Naive thymus-derived CD8-positive, alpha-beta T cell (primary cell): ENCODE measurements around the gene LTA4H. TPM values are rescaled to one million over a fixed set of nuclear protein-coding genes. Genes with fewer than 3 reads are reported as not detected.
A peak's percentile ranks its signal among the peaks of the same experiment; 100 is the strongest.

Experiments
- ATAC-seq, 2 donors: fragments of 150-1000 bp; cut with Tn5 transposase in 1 of 2; sonication (Bioruptor Pico), chemical (Tn5 transposase) in 1 of 2; 1 replicate in 1 of 2; 2 replicates in 1 of 2; pipeline ENCODE4 v1.10.0; 2021; ENCODE audit warnings: mild to moderate bottlenecking in 2 of 2, moderate library complexity in 2 of 2
- POLR2A ChIA-PET: fragments of 350-600 bp; sonication (Branson Sonifier 250); formaldehyde crosslinking; loops from one replicate; lab custom pipeline; 2021; ENCODE audit warnings: antibody characterized with exemption; lab: Charles Lee
- DNase-seq, 10 donors: peaks; one replicate each; pipeline versions ENCODE4 v3.0.0 to v3.0.0-alpha.2; 2020 to 2022
- H3K27ac Mint-ChIP-seq, 10 donors: one replicate each; pipeline ENCODE4 v1.8.0; 2020 to 2022; ENCODE audit warnings: mild to moderate bottlenecking in 10 of 10, mixed read lengths in 10 of 10, moderate library complexity in 4 of 10, inconsistent platforms in 1 of 10
- H3K27me3 Mint-ChIP-seq, 5 donors: one replicate each; pipeline ENCODE4 v1.8.0; 2021 to 2022; ENCODE audit warnings: mixed read lengths in 5 of 5
- H3K36me3 Mint-ChIP-seq, 3 donors: one replicate each; pipeline ENCODE4 v1.8.0; 2020 to 2022; ENCODE audit warnings: mixed read lengths in 3 of 3, mild to moderate bottlenecking in 2 of 3, inconsistent platforms in 1 of 3
- H3K4me1 Mint-ChIP-seq, 4 donors: one replicate each; pipeline ENCODE4 v1.8.0; 2021 to 2022; ENCODE audit warnings: mixed read lengths in 4 of 4
- H3K4me3 Mint-ChIP-seq, 10 donors: one replicate each; pipeline ENCODE4 v1.8.0; 2020 to 2022; ENCODE audit warnings: mild to moderate bottlenecking in 10 of 10, mixed read lengths in 10 of 10, moderate library complexity in 6 of 10, inconsistent platforms in 1 of 10
- H3K9me3 Mint-ChIP-seq, 9 donors: one replicate each; pipeline ENCODE4 v1.8.0; 2020 to 2022; ENCODE audit warnings: mixed read lengths in 9 of 9, mild to moderate bottlenecking in 3 of 9, inconsistent platforms in 1 of 9, moderate library complexity in 1 of 9
- polyA plus RNA-seq, 3 donors: library from polyadenylated mRNA; unstranded; fragments of 300-500 nt; fragmentation: Illumina TruSeq; gene quantifications; one replicate each; pipeline ENCODE4 v1.2.3, GENCODE V29; 2021
- total RNA-seq, 8 experiments: library from RNA in 2 of 8; stranded (reverse) in 2 of 8; gene quantifications; one replicate each; pipeline ENCODE4 v1.2.3 and lab custom pipeline; 2021 to 2026

The LTA4H gene
- total and polyA plus RNA-seq, 5 experiments from 2014 or later, result 62.0 to 80.9 (median 68.6) TPM

DNA sequence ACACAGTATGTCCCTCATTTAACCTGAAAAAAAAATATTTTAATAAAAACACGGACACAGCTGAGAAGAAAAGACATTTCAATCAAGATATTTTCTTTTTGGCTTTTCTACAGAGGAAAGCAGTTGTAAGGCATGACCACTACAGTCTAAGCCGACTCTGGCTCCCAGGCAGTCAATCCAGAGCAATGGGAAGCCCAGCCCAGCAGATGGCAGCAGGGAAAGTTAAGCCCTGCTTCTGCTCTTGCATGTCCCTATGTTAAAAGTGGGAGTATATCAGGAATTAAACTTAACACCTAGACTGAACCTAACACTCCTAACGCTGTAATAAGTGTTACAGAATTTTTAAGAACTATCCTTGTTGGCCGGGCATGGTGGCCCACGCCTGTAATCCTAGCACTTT is 19.7 kb downstream of the LTA4H start:
- ATAC-seq (no peak), DNase-seq (no peak)
- POLR2A ChIA-PET, result interaction anchor here (0.7 kb wide), 1 partner anchor 226 kb away, joined by 7 read pairs; no protein-coding TSS in a partner anchor
- Mint-ChIP-seq H3K4me3 (no peak overlapping the region), H3K4me1 (peaks cover 0 to 12% (median 0%) of the 10 kb centered on the region in 4 donors), H3K36me3 (peaks cover 1 to 89% (median 29%) of the 10 kb centered on the region in 3 donors), H3K27ac (no peak overlapping the region), H3K27me3 (no peaks in the 10 kb centered on the region), H3K9me3 (no peaks in the 10 kb centered on the region)

DNA sequence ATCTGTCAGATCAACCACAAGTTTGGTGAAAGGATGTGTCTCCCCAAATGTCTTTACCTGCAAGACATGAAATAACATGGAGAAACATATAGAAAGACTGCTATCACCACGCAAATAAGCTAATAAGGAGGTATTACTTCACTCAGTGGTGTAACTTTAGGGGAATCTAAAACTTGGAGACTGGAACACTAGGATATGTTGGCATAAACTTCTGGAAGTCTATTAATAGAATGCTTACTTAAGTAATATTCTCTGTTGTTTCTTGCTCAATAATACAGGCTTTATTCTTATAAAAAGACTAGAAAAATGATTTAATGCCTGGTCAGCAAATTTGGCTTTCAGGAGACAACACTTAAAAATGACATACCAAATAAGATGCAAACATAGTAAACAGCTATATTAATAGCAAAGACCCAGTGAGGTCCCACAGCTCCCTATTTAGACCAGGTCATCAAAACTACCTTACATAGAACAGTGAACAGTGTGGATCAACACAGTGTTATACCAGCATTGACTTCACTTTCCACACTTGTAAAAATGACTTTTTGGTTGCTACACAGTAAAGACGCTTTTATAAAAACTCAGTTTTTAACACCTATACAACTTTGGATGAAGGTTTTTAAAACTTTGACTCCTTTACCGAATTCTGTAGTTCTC is 20.3 kb downstream of the LTA4H start:
- Mint-ChIP-seq H3K9me3 (no peaks in the 10 kb centered on the region), H3K4me3 (no peak overlapping the region), H3K36me3 (peaks cover 7 to 90% (median 27%) of the 10 kb centered on the region in 3 donors), H3K27me3 (no peaks in the 10 kb centered on the region), H3K27ac (no peak overlapping the region), H3K4me1 (peaks cover 0 to 8% (median 0%) of the 10 kb centered on the region in 4 donors)
- POLR2A ChIA-PET, result no interaction called here
- DNase-seq (no peak), ATAC-seq (no peak)

DNA sequence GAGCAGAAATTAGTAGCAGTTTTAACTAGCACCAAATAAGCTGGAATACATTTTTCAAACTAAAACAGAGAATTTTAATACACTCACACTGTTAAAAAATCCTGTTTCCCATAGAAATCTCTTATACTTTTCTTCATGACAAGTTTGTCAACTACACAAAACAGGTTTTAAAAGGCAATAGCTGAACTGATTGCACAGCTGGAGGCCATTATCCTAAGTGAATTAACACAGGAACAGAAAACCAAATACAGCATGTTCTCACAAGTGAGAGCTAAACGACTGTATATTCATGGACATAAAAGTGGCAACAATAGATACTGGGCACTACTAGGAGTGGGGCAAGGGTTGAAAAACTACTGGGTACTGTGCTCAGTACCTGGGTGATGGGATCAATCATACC is 27.7 kb downstream of the LTA4H start:
- Mint-ChIP-seq H3K4me3 (no peak overlapping the region), H3K27me3 (no peaks in the 10 kb centered on the region), H3K27ac (no peak overlapping the region), H3K9me3 (no peaks in the 10 kb centered on the region), H3K4me1 (no peaks in the 10 kb centered on the region), H3K36me3 (peaks cover 8 to 91% (median 26%) of the 10 kb centered on the region in 3 donors)
- POLR2A ChIA-PET, result no interaction called here
- DNase-seq (no peak), ATAC-seq (no peak)

DNA sequence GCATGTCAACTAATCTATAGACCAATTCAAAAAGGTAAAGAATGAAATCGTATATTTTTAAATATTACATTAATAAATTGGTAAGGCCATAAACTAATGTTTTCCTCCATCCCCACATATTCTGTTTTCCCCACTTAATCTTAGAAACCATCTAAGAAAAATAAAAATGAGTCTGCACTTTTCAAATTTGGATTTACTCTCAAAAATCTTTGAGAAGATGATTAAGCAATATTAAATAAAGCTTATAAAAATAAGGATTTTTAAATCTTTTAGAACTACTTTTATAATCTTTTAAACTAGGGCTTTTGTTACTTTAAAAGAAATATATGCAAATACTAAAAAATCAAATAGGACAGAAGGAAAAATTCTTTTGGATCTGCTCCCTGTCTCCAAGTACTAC is 28.7 kb downstream of the LTA4H start:
- peaks cover 8 to 85% (median 26%) of the 10 kb centered on the region in 3 donors for H3K36me3 Mint-ChIP-seq
- no peak overlapping the region for H3K27ac Mint-ChIP-seq
- no peaks in the 10 kb centered on the region for H3K9me3 Mint-ChIP-seq
- ATAC-seq, result no peak
- H3K4me3 Mint-ChIP-seq, result no peak overlapping the region
- no peaks in the 10 kb centered on the region for H3K27me3 Mint-ChIP-seq
- no peak for DNase-seq
- POLR2A ChIA-PET, result no interaction called here
- H3K4me1 Mint-ChIP-seq, result no peaks in the 10 kb centered on the region

DNA sequence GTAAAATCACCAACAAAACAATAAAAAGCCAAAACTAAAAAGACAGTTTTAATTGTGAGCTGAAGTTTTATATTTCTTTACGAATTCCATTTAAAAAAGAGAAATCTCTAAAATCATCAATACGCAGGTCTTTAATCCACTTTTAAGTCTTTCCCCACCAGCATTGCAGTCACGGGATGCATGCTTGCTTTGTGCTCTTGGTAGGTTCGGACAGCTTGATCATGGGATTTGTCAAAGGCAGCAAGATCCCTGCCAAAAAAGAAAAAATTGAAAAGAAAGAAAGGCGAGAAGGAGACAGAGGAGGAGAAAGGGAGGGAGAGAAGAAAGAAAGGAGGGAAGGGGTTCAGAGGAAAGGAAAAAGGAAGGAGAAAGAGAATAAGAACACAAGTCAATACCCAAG is 34.5 kb downstream of the LTA4H start:
- H3K4me1 Mint-ChIP-seq, result peaks cover 2 to 7% (median 5%) of the 10 kb centered on the region in 4 donors
- POLR2A ChIA-PET, result no interaction called here
- no peaks in the 10 kb centered on the region for H3K27me3 Mint-ChIP-seq

DNA sequence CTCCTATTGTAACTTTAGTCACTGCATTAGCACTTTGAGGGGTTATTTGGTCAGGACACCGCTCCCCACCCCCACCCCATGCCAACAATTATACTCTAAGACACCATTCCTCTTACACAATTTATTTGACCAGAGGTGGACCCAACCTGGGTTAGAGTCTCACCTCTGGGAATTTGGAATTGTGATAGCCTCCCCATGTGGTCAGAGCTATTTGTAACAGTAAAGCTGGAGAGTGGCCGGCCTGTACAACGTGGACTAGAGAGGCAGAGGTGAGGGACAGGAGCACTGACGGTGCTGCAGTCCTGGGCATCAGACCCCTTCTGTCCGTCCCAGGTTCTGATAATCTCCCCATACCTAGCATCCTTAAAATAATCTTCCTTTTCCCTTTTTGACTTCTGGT is 35.9 kb downstream of the LTA4H start:
- ATAC-seq, result no peak
- H3K27me3 Mint-ChIP-seq, result no peaks in the 10 kb centered on the region
- DNase-seq, result no peak
- no peak overlapping the region for H3K4me3 Mint-ChIP-seq
- no peak overlapping the region for H3K27ac Mint-ChIP-seq
- POLR2A ChIA-PET, result no interaction called here
- H3K4me1 Mint-ChIP-seq, result peaks cover 2 to 7% (median 5%) of the 10 kb centered on the region in 4 donors
- peaks cover 0 to 38% (median 7%) of the 10 kb centered on the region in 3 donors for H3K36me3 Mint-ChIP-seq
- no peaks in the 10 kb centered on the region for H3K9me3 Mint-ChIP-seq

More for the DNA sequence above, 34.5 kb downstream of the LTA4H start:
- peak overlapping the region in 3 of 10 donors; percentile 50 to 77 (median 64) for H3K27ac Mint-ChIP-seq
- DNase-seq, result no peak
- no peak overlapping the region for H3K4me3 Mint-ChIP-seq
- ATAC-seq, result no peak
- H3K9me3 Mint-ChIP-seq, result no peaks in the 10 kb centered on the region
- H3K36me3 Mint-ChIP-seq, result peaks cover 0 to 52% (median 14%) of the 10 kb centered on the region in 3 donors

DNA sequence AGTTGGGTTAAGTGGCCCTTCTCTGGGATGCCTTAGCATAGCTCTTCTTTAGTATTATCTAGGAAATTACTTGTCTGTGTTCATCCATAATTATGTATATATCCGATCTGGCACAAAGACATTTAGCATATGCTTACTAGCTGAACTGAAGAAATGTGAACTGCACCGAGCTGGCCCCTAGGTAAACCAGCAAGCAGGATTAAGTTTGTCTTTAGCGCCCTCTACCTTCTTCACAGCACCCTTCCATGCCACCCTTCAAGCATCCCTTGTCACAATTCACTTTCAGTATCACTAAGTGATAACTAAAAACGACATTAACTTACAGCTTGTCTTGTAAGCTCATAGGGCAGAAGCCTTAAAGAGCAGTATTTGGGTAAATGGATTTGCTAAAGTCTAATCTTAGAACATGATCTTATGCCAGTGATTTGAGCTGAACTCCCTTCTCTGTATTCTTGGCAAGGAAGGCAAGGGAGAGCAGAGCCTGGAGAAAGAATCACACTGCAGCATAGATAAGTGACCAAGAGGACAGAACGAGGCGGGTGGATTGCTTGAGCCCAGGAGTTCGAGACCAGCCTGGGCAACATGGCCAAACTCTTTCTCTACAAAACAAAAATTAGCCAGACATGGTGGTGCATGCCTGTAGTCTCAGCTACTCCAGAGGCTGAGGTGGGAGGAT is 36.6 kb downstream of the LTA4H start:
- Mint-ChIP-seq H3K36me3 (peaks cover 0 to 32% (median 4%) of the 10 kb centered on the region in 3 donors), H3K4me3 (no peak overlapping the region), H3K27ac (peak overlapping the region in 5 of 10 donors; percentile 8 to 53 (median 33)), H3K9me3 (no peaks in the 10 kb centered on the region), H3K4me1 (peaks cover 2 to 7% (median 5%) of the 10 kb centered on the region in 4 donors), H3K27me3 (no peaks in the 10 kb centered on the region)
- peak in 9 of 10 donors; percentile 11 to 67 (median 49) for DNase-seq
- ATAC-seq, result peak; percentile 99
- POLR2A ChIA-PET, result interaction anchor here (0.6 to 1.5 kb wide), 4 partner anchors 25 to 82 kb away, joined by 3 to 5 read pairs (median 3); partner anchors contain the start of gene LTA4H

DNA sequence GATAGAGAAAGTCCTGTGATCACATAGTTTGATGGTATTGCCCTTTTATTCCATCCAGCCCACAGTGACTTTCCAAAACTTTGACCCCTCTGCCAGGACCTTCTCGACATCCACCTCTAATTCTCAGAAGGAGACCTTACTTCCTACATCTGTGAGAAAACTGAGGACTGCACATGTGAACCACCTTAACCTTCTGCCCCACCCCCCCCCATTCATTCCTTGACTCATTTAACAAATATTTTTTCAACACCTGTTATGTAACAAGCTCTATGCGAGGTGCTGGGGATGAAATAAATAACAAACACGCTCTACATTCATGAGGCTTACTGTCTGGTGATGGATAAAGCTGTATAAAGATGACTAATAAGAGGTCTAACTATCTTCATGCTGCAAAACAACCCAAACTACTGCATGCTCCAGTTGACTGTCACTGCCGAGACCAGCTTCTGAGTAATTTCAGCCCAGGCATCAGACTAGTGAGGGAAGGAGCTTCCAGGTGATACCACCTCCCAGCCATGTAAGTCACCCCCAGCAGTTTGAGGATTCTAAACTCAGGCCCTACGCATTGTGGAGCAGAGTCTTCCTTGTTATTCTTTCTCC is 37.4 kb downstream of the LTA4H start:
- POLR2A ChIA-PET, result interaction anchor here (1.0 to 1.5 kb wide), 2 partner anchors 38 to 80 kb away, joined by 3 to 5 read pairs; partner anchors contain the start of gene LTA4H
- Mint-ChIP-seq H3K36me3 (peaks cover 0 to 30% (median 4%) of the 10 kb centered on the region in 3 donors), H3K9me3 (no peaks in the 10 kb centered on the region), H3K4me1 (peaks cover 2 to 7% (median 5%) of the 10 kb centered on the region in 4 donors), H3K27me3 (no peaks in the 10 kb centered on the region), H3K27ac (no peak overlapping the region), H3K4me3 (no peak overlapping the region)
- no peak for DNase-seq
- ATAC-seq, result no peak

DNA sequence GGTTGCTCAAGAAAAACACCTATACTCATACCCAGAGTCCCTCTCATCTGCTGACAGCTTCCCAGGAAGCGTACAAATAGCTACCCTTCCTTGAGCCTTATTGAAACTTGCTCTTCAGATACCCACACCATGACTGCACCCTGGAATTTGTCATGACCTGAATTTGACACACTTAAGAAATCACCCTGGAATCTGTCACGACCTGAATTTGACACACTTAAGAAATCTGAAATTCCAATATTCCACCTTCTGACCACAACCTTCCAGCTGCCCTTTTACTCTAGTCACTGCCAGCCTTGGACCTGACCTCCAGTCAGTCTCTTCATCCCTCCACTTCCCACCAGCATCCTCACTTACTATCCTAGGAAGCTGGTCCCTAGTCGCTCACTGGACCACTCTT is 38.1 kb downstream of the LTA4H start:
- Mint-ChIP-seq H3K27me3 (no peaks in the 10 kb centered on the region), H3K4me1 (peaks cover 2 to 7% (median 5%) of the 10 kb centered on the region in 4 donors), H3K36me3 (peaks cover 0 to 25% (median 4%) of the 10 kb centered on the region in 3 donors), H3K27ac (peak overlapping the region in 1 of 10 donors; percentile 49), H3K9me3 (no peaks in the 10 kb centered on the region), H3K4me3 (no peak overlapping the region)
- DNase-seq (no peak), ATAC-seq (no peak)
- POLR2A ChIA-PET, result no interaction called here

DNA sequence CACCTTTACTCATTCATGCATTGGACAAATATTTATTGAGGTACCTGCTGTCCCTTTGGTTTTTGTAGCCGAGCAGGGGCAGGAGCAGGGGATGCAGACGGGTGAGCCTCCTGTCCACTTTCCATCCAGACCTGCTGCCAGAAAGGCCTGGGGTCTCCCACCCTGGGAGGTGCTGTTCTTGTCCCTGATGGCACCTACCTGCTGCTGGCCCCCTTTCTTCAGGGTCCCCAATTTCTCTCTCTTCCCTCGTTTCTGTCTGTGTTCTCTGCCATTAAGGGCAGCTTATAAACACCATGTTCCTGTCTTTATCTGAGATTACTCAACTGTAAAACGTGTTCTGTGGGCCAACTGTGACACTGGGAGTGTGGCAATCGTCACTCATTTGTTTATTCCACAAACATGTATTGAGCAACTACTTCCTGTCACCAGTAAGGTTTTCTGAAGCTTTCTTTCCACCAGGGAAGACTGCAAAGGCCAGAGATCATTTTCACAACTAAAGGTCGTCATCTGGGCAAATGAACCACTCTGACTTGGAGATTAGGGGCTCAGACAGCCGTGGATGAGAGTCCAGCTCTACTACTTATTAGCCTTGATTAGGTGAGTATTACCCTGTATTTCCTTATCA is 39.2 kb downstream of the LTA4H start, which contains the start of gene HAL:
TSS of gene HAL (minus strand) at position 311 of the 625 bp plus-strand sequence. CDS start 434 bp downstream, outside the sequence.
- peak within 1 kb of the TSS in 1 of 10 donors; percentile 49 for H3K27ac Mint-ChIP-seq
- no peak for DNase-seq
- H3K36me3 Mint-ChIP-seq, result peaks cover 0 to 24% (median 4%) of the 10 kb centered on the region in 3 donors
- H3K4me1 Mint-ChIP-seq, result peaks cover 2 to 7% (median 5%) of the 10 kb centered on the region in 4 donors
- no peaks in the 10 kb centered on the region for H3K27me3 Mint-ChIP-seq
- H3K4me3 Mint-ChIP-seq, result peak within 1 kb of the TSS in 1 of 10 donors; percentile 21
- POLR2A ChIA-PET, result no interaction called here
- no peaks in the 10 kb centered on the region for H3K9me3 Mint-ChIP-seq
- ATAC-seq, result no peak

DNA sequence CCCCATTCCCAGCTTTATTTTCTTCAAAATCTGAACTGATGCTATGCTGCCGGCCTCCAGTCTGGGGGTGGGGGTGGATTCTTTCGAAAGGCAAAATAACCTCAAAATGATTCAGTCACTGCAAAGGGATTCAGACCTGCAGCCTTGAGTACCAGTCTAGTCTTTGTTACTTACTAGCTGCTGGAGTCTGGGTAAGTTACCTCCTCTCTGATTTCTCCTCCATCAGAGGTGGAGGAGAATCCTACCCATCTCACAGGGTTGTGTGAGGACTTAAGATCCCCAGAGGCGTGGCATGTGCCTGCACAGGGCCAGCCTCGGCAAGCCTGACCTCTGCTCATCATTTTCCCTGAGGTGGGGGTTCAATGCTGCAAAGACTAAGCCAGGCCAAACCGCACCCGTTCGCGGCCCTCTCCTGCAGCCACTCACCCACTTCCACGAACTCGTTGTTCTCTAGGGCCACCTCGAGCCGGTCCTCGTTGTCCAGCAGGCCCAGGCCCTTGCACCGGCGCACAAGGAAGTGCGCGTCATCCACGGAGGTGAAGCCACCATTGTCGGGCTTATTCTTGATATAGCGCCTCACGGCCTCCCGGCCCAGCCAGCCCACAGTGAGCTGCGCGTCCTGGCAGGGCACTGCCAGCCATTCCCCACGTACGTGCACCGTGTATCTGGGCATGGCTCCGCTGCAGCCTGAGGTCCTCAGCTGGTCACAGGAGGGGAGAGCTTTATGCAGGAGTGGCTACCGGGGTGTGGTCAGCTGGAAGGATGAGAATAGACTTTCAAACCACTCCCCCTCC is 40.0 kb downstream of the LTA4H start:
- no peaks in the 10 kb centered on the region for H3K27me3 Mint-ChIP-seq
- H3K4me1 Mint-ChIP-seq, result peaks cover 2 to 7% (median 5%) of the 10 kb centered on the region in 4 donors
- H3K4me3 Mint-ChIP-seq, result no peak overlapping the region
- ATAC-seq (no peak), DNase-seq (no peak)
- H3K27ac Mint-ChIP-seq, result no peak overlapping the region
- POLR2A ChIA-PET, result no interaction called here
- peaks cover 0 to 17% (median 4%) of the 10 kb centered on the region in 3 donors for H3K36me3 Mint-ChIP-seq
- no peaks in the 10 kb centered on the region for H3K9me3 Mint-ChIP-seq

DNA sequence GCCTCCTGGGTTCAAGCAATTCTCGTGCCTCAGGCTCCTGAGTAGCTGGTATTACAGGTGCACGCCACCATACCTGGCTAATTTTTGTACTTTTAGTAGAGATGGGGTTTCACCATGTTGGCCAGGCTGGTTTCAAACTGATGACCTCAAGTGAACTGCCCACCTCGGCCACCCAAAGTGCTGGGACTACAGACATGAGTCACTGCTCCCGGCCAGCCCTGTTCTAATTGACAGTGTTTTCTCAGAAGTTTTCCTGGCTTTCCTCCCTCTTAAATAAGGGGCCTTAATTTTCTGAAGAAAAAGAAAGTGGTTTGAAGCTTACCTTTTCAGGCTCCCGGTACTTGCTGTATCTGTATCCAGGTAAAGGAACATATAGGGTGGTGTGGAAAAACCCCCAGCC is 40.9 kb downstream of the LTA4H start:
- no peaks in the 10 kb centered on the region for H3K27me3 Mint-ChIP-seq
- H3K27ac Mint-ChIP-seq, result no peak overlapping the region
- no peak for ATAC-seq
- peaks cover 0 to 11% (median 4%) of the 10 kb centered on the region in 3 donors for H3K36me3 Mint-ChIP-seq
- POLR2A ChIA-PET, result no interaction called here
- H3K4me3 Mint-ChIP-seq, result no peak overlapping the region
- H3K9me3 Mint-ChIP-seq, result no peaks in the 10 kb centered on the region
- DNase-seq, result no peak
- H3K4me1 Mint-ChIP-seq, result peaks cover 2 to 7% (median 5%) of the 10 kb centered on the region in 4 donors
